ENCODE measurements around the gene AGT. TPM values are rescaled to one million over a fixed set of nuclear protein-coding genes. Genes with fewer than 3 reads are reported as not detected.

The AGT gene
- total and polyA plus RNA-seq, 8 donors, result 1.1 to 23.4 (median 8.6) TPM

- peaks cover 0 to 6% (median 4%) of the 10 kb centered on the region in 3 donors for H3K4me1 ChIP-seq
- no peaks in the 10 kb centered on the region for H3K36me3 ChIP-seq
- DNase-seq (no peak), ATAC-seq (peak in 2 of 4 donors; percentile 35 to 40), FAIRE-seq (no peak)
- no peaks in the 10 kb centered on the region for H3K9me3 ChIP-seq
- no peak overlapping the region for H3K4me3 ChIP-seq
- no peaks in the 10 kb centered on the region for H3K27me3 ChIP-seq
- no peak overlapping the region for H3K27ac ChIP-seq
- no peak for TF ChIP-seq CTCF (IDR thresholded peaks at IDR 0.05)
- WGBS, 2 donors, result 75% methylated on average over 16 of the region's 16 CpGs
- intact Hi-C loops (cut with DNase I), result no loop called here
Observed at GRCh38 chr1:230708631-230709580, 5.0 kb downstream of the AGT start.

GRCh38 chr1:230707732-230708630, 5.9 kb downstream of the AGT start:
- intact Hi-C loops (cut with DNase I), result no loop called here
- peak in 1 of 4 donors; percentile 14 for ATAC-seq
- Histone ChIP-seq H3K4me1 (no peaks in the 10 kb centered on the region), H3K9me3 (no peaks in the 10 kb centered on the region), H3K4me3 (no peak overlapping the region), H3K27me3 (no peaks in the 10 kb centered on the region), H3K36me3 (no peaks in the 10 kb centered on the region), H3K27ac (no peak overlapping the region)
- DNase-seq, result no peak
- FAIRE-seq, result no peak
- 79 to 84% methylated on average over 22 of the region's 22 CpGs for WGBS, 2 donors
- no peak for TF ChIP-seq CTCF (IDR thresholded peaks at IDR 0.05)

- Histone ChIP-seq H3K4me3 (no peak overlapping the region), H3K4me1 (no peaks in the 10 kb centered on the region), H3K27ac (no peak overlapping the region), H3K9me3 (no peaks in the 10 kb centered on the region), H3K36me3 (no peaks in the 10 kb centered on the region), H3K27me3 (no peaks in the 10 kb centered on the region)
- no peak for ATAC-seq
- no peak for FAIRE-seq
- DNase-seq, result no peak
- intact Hi-C loops (cut with DNase I), result no loop called here
- TF ChIP-seq CTCF (IDR thresholded peaks at IDR 0.05), result no peak
- WGBS, 2 donors, result 81 to 91% methylated on average over 20 of the region's 20 CpGs
Observed at GRCh38 chr1:230706887-230707731, 6.8 kb downstream of the AGT start.

- intact Hi-C loops (cut with DNase I), result no loop called here
- ATAC-seq, result no peak
- no peak for FAIRE-seq
Observed at GRCh38 chr1:230706020-230706699, 7.8 kb downstream of the AGT start.

More at GRCh38 chr1:230706020-230706699, 7.8 kb downstream of the AGT start:
- Histone ChIP-seq H3K36me3 (no peaks in the 10 kb centered on the region), H3K27me3 (no peaks in the 10 kb centered on the region), H3K9me3 (no peaks in the 10 kb centered on the region), H3K4me1 (no peaks in the 10 kb centered on the region), H3K4me3 (no peak overlapping the region), H3K27ac (no peak overlapping the region)
- TF ChIP-seq CTCF (IDR thresholded peaks at IDR 0.05), result no peak
- WGBS, 2 donors, result 87 to 90% methylated on average over 9 of the region's 9 CpGs
- DNase-seq, result no peak

All from pancreas (tissue), 10 donors.